GM12801 (cell line): Measurements from ENCODE around the gene FCMR.

Experiments
- CTCF ChIP-seq: IDR thresholded peaks from one replicate; pipeline ENCODE4 v1.5.1; 2011; ENCODE audit warnings: control low read depth; ENCODE audit not compliant: insufficient read length; ENCODE audit errors: extremely low read depth

Gene FCMR

DNA sequence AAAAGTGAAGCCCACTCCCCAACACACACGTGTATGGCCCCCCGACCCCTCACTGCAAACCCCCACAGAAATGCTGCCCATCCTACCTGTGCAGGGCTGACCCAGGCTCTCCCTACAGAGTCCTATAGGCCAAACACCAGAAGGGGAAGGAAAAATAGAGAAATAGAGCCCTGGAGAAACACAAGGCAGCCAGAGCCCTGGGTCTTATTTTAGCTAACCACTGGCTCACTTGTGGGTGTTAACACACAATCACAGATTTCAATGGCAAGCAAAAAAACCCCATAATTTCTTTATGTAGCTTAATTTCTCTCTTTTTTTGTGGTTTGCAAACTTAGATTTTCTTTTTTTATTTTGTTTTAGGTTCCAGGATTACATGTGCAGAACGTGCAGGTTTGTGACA is 25.5 kb upstream of the FCMR start:
- no peak for TF ChIP-seq CTCF

DNA sequence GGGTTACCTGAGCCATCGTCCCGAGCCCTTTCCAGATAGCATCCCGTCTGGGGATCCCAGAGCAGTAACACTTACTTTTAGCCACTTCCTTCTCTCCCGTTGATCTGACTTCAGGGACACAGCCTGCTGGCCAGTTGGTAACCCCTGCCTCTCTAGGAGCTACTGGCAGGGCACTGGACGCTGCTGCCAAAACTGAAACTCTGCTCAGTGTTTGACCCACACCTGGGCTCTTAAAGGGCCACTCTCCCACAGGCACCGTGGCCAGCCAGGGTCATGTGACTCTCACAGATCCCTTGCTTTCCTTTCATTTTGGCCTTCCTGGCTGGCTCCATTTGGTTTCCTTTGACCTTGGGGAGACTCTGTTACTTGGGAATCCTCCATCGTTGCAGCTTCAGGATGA is 24.5 kb upstream of the FCMR start, which contains the start of gene PIGR:
Gene PIGR (minus strand): TSS at position 206 of the 400 bp plus-strand sequence. CDS start 5,935 bp downstream, outside the sequence.
- no peak for TF ChIP-seq CTCF

GRCh38 chr1:206945779-206946178 is 24.0 kb upstream of the FCMR start:
- TF ChIP-seq CTCF, result no peak

- TF ChIP-seq CTCF, result no peak
Observed at GRCh38 chr1:206944703-206945102, 23.0 kb upstream of the FCMR start.

DNA sequence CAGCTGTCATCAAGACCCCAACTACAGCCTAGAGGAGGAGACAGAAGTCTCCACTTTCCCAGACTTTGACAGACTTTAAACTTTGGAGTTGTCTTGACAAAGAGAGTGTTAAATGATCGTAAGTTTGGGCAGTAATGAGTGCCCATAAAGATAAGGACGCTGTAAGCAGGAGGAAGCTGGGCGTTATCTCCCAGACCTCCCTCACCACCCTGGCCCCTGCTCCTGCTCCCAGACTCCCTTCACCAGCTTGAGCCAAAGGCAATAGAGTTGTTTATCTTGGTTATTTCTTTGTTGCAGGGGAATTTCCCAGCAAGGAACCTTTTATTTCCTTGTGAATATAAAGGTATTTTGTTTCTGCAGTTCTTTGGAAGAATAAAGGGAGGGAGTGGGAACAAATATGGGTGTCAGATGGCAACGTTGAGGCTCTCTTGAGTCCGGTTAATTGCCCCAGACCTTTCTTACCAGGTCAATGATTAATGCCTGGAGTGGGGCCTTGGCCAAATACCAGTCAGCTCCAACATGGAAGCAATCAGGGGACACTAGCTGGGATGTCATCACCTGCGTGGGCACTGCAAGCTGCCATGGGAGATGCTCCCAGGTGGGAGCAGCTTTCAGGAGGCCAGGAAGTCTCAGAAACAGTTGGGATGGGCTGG is 20.2 kb upstream of the FCMR start:
- TF ChIP-seq CTCF, result no peak

DNA sequence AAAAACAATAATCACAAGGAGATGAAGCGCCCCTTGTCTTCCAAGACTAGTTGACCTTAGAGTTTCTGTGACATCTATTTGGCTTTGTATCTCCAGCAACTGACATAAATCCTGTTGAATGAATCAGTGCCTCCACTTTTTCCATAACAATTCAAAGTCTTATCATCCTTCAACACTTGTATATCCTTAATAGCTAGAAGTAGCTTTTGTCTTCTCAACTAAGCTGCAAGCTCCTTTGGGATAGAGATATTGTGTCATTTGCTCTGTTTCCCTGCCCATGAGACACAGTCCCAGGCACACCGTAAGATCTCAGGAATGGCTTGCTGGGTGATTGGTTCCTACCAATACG is 18.8 kb upstream of the FCMR start:
- no peak for TF ChIP-seq CTCF

DNA sequence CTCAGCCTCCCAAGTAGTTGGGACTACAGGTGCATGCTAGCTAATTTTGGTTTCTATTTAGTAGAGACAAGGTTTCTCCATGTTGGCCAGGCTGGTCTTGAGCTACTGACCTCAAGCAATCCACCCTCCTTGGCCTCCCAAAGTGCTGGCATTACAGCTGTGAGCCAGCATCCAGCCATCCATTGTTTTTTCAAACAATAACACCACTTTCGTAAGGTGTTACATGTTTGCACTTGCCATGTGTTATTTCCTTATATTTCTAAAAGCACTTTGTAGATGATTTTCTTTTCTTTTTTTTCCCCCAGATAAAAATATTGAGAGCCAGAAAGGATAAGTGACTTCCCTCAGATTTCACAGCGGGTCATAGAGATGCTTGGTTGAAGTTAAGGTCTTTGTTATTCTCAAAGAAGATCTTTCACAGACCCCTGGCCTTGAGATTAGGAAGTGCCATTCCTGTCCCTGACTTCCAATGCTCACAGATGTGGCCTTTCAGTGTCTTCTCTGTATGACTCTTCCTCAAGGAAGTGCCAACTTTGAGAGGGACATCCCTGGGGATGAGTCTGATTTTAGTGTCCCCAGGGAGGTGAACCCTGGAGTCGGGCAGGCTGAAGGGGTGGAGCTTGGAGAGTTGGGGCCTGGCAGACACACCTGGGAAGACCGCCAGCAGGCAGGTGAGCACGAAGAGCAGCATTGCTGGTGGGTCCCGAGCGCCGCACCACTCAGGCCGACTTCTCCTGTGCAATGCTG is 18.3 kb upstream of the FCMR start:
- TF ChIP-seq CTCF, result no peak
